K562 (cell line): ENCODE results near the gene NRSN2. TPM values are rescaled to one million over a fixed set of nuclear protein-coding genes. Genes with fewer than 3 reads are reported as not detected.
A peak's percentile ranks its signal among the peaks of the same experiment; 100 is the strongest.

Source experiments
- CBX1 ChIP-seq: sonication (generic); IDR thresholded peaks from 2 replicates; pipeline ENCODE4 v1.6.1; 2016; ENCODE audit warnings: antibody characterized with exemption, low read depth, mild to moderate bottlenecking
- CEBPB ChIP-seq: fragments of 450-650 bp; IDR thresholded peaks from 2 replicates; pipeline ENCODE4 v1.6.1; 2016; ENCODE audit warnings: missing genetic modification characterization, missing compliant biosample characterization
- DIDO1 ChIP-seq: fragments of 450-650 bp; IDR thresholded peaks from 2 replicates; pipeline ENCODE4 v1.6.1; 2016; ENCODE audit warnings: low read depth, missing biosample characterization, missing genetic modification characterization
- MAZ ChIP-seq, 2 experiments: fragments of 450-650 bp in 1 of 2; sonication (generic) in 1 of 2; formaldehyde crosslinking; IDR thresholded peaks in 1 of 2; conservative IDR thresholded peaks in 1 of 2; 2 replicates each; pipeline versions ENCODE4 v1.4.0 to v1.5.0; 2020; ENCODE audit warnings: mild to moderate bottlenecking in 1 of 2, missing genetic modification reagents in 1 of 2
- NCOA4 ChIP-seq: fragments of 450-650 bp; IDR thresholded peaks from 2 replicates; pipeline ENCODE4 v1.6.1; 2018; ENCODE audit warnings: mild to moderate bottlenecking; ENCODE audit not compliant: partially characterized antibody
- NFIX ChIP-seq: fragments of 250-450 bp; sonication (Bioruptor Pico); IDR thresholded peaks from 2 replicates; pipeline ENCODE4 v1.4.0; 2020; ENCODE audit warnings: low read depth, mild to moderate bottlenecking, moderate library complexity
- PHF21A ChIP-seq: fragments of 450-650 bp; IDR thresholded peaks from 2 replicates; pipeline ENCODE4 v1.6.1; 2017; ENCODE audit warnings: low read depth, borderline replicate concordance
- PTTG1 ChIP-seq: fragments of 450-650 bp; IDR thresholded peaks from 2 replicates; pipeline ENCODE4 v1.6.1; 2016; ENCODE audit warnings: low read depth, mild to moderate bottlenecking, missing genetic modification characterization, missing compliant biosample characterization
- RAD51 ChIP-seq: fragments of 450-650 bp; IDR thresholded peaks from 2 replicates; pipeline ENCODE4 v1.7.1; 2016; ENCODE audit warnings: low read depth, mild to moderate bottlenecking, borderline replicate concordance
- SIRT6 ChIP-seq: IDR thresholded peaks from one replicate; pipeline ENCODE4 v1.6.1; 2012; ENCODE audit warnings: low read depth, mild to moderate bottlenecking, control low read depth, inconsistent platforms, low read length, moderate library complexity
- TEAD4 ChIP-seq, 2 experiments: sonication (generic) in 1 of 2; formaldehyde crosslinking in 1 of 2; IDR thresholded peaks; 2 replicates each; pipeline versions ENCODE4 v1.6.1 to v1.8.0; 2012 to 2022; ENCODE audit warnings: borderline replicate concordance in 1 of 2, inconsistent platforms in 1 of 2, low read length in 1 of 2, mild to moderate bottlenecking in 1 of 2, missing genetic modification reagents in 1 of 2
- ZBED1 ChIP-seq: IDR thresholded peaks from 2 replicates; pipeline ENCODE4 v1.6.1; 2014
- ZBTB17 ChIP-seq: fragments of 450-650 bp; formaldehyde crosslinking; IDR thresholded peaks from 2 replicates; pipeline ENCODE4 v1.4.0; 2020; ENCODE audit warnings: mild to moderate bottlenecking
- ZEB2 ChIP-seq: fragments of 450-650 bp; IDR thresholded peaks from 2 replicates; pipeline ENCODE4 v1.6.1; 2016
- ZNF174 ChIP-seq: fragments of 250-450 bp; sonication (Bioruptor Pico); IDR thresholded peaks from 2 replicates; pipeline ENCODE4 v1.4.0; 2020; ENCODE audit warnings: mild to moderate bottlenecking
- polyA plus RNA-seq, 8 experiments: library from polyadenylated mRNA; depleted of rRNA in 4 of 8; stranded (reverse) in 5 of 8; unstranded in 3 of 8; fragments of >200 nt; fragmentation: Nextera tagmentation in 2 of 8; fragmentation: Illumina TruSeq in 1 of 8; extraction: Ambion mirVana in 2 of 8; extraction: Trizol in 1 of 8; gene quantifications; 2 replicates each; pipeline versions ENCODE4 v1.2.1 to v1.2.3, GENCODE V29; 2011 to 2014; ENCODE audit warnings: inconsistent platforms in 1 of 8, missing spikeins in 1 of 8
- total RNA-seq, 7 experiments: library from RNA; depleted of rRNA in 6 of 7; stranded (reverse); fragments of >200 nt in 6 of 7; fragmentation: Illumina TruSeq in 2 of 7; extraction: Trizol in 2 of 7; gene quantifications; 2 replicates each; pipeline versions ENCODE4 v1.2.1 to v1.2.3, GENCODE V29; 2011 to 2021; ENCODE audit warnings: low replicate concordance in 1 of 7
- TF ChIP-seq, protein P1 (sequence below): fragments of 450-650 bp; IDR thresholded peaks from 2 replicates; pipeline ENCODE4 v1.6.1; 2017; ENCODE audit warnings: mild to moderate bottlenecking, moderate library complexity
- TF ChIP-seq, protein P2 (sequence below): sonication (generic); formaldehyde crosslinking; IDR thresholded peaks from 2 replicates; pipeline ENCODE4 v1.9.0; 2022; ENCODE audit warnings: mild to moderate bottlenecking, missing genetic modification reagents
- TF ChIP-seq, protein P3 (sequence below): fragments of 450-650 bp; IDR thresholded peaks from 2 replicates; pipeline ENCODE4 v1.6.1; 2018; ENCODE audit not compliant: partially characterized antibody
- TF ChIP-seq, protein P4 (sequence below): fragments of 450-650 bp; formaldehyde crosslinking; IDR thresholded peaks from 2 replicates; pipeline ENCODE4 v1.4.0; 2022; ENCODE audit warnings: missing genetic modification characterization
- TF ChIP-seq, protein P5 (sequence below): fragments of 450-650 bp; formaldehyde crosslinking; IDR thresholded peaks from 2 replicates; pipeline ENCODE4 v1.4.0; 2022; ENCODE audit warnings: mild to moderate bottlenecking, moderate library complexity

Gene NRSN2
- total and polyA plus RNA-seq, 9 of the 15 experiments (the other 6 are each of a cell fraction or from before 2014, with no cell fraction given) = 7.5 to 29.7 (median 11.1) TPM

DNA sequence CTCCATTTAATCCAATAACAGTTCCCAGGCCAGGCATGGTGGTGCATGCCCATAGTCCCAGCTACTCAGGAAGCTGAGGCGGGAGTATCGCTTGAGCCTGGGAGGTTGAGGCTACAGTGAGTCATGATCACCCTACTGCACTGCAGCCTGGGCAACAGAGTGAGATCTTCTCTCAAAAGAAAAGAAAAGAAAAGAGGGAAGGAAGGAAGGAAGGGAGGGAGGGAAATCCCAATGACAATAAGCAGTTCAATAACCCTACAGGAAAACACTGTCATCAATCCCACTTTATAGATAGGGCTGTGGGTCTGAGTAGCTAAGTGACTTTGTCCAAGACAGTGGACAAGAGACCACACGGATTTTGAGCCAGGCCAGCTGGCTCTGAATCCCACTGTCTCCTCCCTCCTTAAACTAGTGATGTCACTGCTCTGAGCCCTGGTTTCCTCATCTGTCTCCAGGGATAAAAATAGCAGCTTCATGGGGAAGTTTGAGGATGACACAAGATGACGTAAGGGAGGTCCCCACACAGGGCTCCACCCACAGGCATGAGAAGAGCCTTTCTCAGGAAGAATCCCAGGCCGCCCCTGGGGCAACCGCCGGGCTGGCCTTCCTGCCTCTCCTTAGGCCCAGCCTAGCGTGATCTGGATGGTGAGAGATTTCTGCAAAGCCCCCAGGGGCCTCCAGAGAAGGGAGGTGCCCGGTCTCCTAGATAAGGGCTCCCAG, 26.4 kb downstream of the NRSN2 start (continued):
- TF ChIP-seq, protein P1, sequence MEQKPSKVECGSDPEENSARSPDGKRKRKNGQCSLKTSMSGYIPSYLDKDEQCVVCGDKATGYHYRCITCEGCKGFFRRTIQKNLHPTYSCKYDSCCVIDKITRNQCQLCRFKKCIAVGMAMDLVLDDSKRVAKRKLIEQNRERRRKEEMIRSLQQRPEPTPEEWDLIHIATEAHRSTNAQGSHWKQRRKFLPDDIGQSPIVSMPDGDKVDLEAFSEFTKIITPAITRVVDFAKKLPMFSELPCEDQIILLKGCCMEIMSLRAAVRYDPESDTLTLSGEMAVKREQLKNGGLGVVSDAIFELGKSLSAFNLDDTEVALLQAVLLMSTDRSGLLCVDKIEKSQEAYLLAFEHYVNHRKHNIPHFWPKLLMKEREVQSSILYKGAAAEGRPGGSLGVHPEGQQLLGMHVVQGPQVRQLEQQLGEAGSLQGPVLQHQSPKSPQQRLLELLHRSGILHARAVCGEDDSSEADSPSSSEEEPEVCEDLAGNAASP = no peak
- TF ChIP-seq PHF21A = no peak
- TF ChIP-seq, protein P2, sequence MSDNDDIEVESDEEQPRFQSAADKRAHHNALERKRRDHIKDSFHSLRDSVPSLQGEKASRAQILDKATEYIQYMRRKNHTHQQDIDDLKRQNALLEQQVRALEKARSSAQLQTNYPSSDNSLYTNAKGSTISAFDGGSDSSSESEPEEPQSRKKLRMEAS = no peak
- no peak for TF ChIP-seq ZNF174 (CRISPR knock-in tag)
- no peak for TF ChIP-seq NCOA4
- TF ChIP-seq CEBPB (tag) = peak; percentile 55; the same call in 1 of the 2 replicates
- peak in 1 of 2 experiments; percentile 45; a peak in 1 of 4 replicates for TF ChIP-seq MAZ (CRISPR knock-in tag; conservative IDR thresholded peaks at IDR 0.05 in 1 of 2, IDR thresholded peaks at IDR 0.05 in 1 of 2)
- TF ChIP-seq NFIX (CRISPR knock-in tag) = no peak
- no peak for TF ChIP-seq RAD51
- no peak for TF ChIP-seq ZBTB17 (CRISPR knock-in tag)
- TF ChIP-seq, protein P3, sequence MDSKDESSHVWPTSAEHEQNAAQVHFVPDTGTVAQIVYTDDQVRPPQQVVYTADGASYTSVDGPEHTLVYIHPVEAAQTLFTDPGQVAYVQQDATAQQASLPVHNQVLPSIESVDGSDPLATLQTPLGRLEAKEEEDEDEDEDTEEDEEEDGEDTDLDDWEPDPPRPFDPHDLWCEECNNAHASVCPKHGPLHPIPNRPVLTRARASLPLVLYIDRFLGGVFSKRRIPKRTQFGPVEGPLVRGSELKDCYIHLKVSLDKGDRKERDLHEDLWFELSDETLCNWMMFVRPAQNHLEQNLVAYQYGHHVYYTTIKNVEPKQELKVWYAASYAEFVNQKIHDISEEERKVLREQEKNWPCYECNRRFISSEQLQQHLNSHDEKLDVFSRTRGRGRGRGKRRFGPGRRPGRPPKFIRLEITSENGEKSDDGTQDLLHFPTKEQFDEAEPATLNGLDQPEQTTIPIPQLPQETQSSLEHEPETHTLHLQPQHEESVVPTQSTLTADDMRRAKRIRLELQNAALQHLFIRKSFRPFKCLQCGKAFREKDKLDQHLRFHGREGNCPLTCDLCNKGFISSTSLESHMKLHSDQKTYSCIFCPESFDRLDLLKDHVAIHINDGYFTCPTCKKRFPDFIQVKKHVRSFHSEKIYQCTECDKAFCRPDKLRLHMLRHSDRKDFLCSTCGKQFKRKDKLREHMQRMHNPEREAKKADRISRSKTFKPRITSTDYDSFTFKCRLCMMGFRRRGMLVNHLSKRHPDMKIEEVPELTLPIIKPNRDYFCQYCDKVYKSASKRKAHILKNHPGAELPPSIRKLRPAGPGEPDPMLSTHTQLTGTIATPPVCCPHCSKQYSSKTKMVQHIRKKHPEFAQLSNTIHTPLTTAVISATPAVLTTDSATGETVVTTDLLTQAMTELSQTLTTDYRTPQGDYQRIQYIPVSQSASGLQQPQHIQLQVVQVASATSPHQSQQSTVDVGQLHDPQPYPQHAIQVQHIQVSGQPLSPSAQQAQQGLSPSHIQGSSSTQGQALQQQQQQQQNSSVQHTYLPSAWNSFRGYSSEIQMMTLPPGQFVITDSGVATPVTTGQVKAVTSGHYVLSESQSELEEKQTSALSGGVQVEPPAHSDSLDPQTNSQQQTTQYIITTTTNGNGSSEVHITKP = peak; percentile 6
- TF ChIP-seq, protein P4, sequence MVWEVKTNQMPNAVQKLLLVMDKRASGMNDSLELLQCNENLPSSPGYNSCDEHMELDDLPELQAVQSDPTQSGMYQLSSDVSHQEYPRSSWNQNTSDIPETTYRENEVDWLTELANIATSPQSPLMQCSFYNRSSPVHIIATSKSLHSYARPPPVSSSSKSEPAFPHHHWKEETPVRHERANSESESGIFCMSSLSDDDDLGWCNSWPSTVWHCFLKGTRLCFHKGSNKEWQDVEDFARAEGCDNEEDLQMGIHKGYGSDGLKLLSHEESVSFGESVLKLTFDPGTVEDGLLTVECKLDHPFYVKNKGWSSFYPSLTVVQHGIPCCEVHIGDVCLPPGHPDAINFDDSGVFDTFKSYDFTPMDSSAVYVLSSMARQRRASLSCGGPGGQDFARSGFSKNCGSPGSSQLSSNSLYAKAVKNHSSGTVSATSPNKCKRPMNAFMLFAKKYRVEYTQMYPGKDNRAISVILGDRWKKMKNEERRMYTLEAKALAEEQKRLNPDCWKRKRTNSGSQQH (CRISPR knock-in tag) = no peak
- no peak for TF ChIP-seq ZEB2
- no peak for TF ChIP-seq CBX1
- no peak for TF ChIP-seq SIRT6
- TF ChIP-seq, protein P5, sequence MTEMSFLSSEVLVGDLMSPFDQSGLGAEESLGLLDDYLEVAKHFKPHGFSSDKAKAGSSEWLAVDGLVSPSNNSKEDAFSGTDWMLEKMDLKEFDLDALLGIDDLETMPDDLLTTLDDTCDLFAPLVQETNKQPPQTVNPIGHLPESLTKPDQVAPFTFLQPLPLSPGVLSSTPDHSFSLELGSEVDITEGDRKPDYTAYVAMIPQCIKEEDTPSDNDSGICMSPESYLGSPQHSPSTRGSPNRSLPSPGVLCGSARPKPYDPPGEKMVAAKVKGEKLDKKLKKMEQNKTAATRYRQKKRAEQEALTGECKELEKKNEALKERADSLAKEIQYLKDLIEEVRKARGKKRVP (CRISPR knock-in tag) = no peak
- TF ChIP-seq PTTG1 (tag) = peak; percentile 31; the same call in 1 of the 2 replicates
- no peak for TF ChIP-seq DIDO1 (tag)
- peak; percentile 43; the same call in 1 of the 2 replicates for TF ChIP-seq TEAD4 (IDR thresholded peaks at IDR 0.05; ENCODE audit: low read length)
- no peak for TF ChIP-seq TEAD4 (CRISPR knock-in tag; IDR thresholded peaks at IDR 0.05; ENCODE audit: borderline replicate concordance)
- no peak for TF ChIP-seq ZBED1
